HepG2 (cell line): Measurements from ENCODE around the gene TXNIP. TPM values are rescaled to one million over a fixed set of nuclear protein-coding genes. Genes with fewer than 3 reads are reported as not detected.

ENCODE experiments used
- ATF1 ChIP-seq: IDR thresholded peaks from 2 replicates; pipeline ENCODE4 v1.6.1; 2016; ENCODE audit warnings: mild to moderate bottlenecking, control low read depth
- CREBL2 ChIP-seq: sonication (generic); formaldehyde crosslinking; IDR thresholded peaks from 2 replicates; pipeline ENCODE4 v1.8.1; 2023; ENCODE audit warnings: missing genetic modification reagents, mild to moderate bottlenecking, borderline replicate concordance
- FOXA3 ChIP-seq: IDR thresholded peaks from 2 replicates; pipeline ENCODE4 v1.6.1; 2016; ENCODE audit warnings: missing genetic modification reagents, missing compliant biosample characterization
- GLI4 ChIP-seq: sonication (generic); formaldehyde crosslinking; IDR thresholded peaks from 2 replicates; pipeline ENCODE4 v1.5.1; 2020; ENCODE audit warnings: missing genetic modification reagents, mild to moderate bottlenecking, moderate library complexity, borderline replicate concordance
- IRF1 ChIP-seq: sonication (generic); formaldehyde crosslinking; IDR thresholded peaks from 2 replicates; pipeline ENCODE4 v1.4.0; 2020; ENCODE audit warnings: low read depth, mild to moderate bottlenecking, missing genetic modification reagents
- MLLT10 ChIP-seq: sonication (generic); formaldehyde crosslinking; IDR thresholded peaks from 2 replicates; pipeline ENCODE4 v1.4.0; 2020; ENCODE audit warnings: missing genetic modification reagents
- MTA1 ChIP-seq: sonication (generic); formaldehyde crosslinking; IDR thresholded peaks from 2 replicates; pipeline ENCODE4 v1.4.0; 2020; ENCODE audit warnings: missing genetic modification reagents, mild to moderate bottlenecking, borderline replicate concordance
- NFRKB ChIP-seq: fragments of 450-650 bp; IDR thresholded peaks from 2 replicates; pipeline ENCODE4 v1.6.1; 2017
- POGZ ChIP-seq: sonication (generic); formaldehyde crosslinking; IDR thresholded peaks from 2 replicates; pipeline ENCODE4 v1.4.0; 2020; ENCODE audit warnings: mild to moderate bottlenecking, missing genetic modification reagents
- RFX3 ChIP-seq: IDR thresholded peaks from 2 replicates; pipeline ENCODE4 v1.6.1; 2016; ENCODE audit warnings: missing biosample characterization, missing genetic modification reagents
- SPEN ChIP-seq: sonication (generic); formaldehyde crosslinking; IDR thresholded peaks from 2 replicates; pipeline ENCODE4 v1.5.1; 2020; ENCODE audit warnings: low read depth, mild to moderate bottlenecking, missing genetic modification reagents
- ZBTB1 ChIP-seq: sonication (generic); formaldehyde crosslinking; IDR thresholded peaks from 2 replicates; pipeline ENCODE4 v1.4.0; 2020; ENCODE audit warnings: missing genetic modification reagents, borderline replicate concordance
- ZNF260 ChIP-seq: sonication (generic); formaldehyde crosslinking; IDR thresholded peaks from 2 replicates; pipeline ENCODE4 v1.4.0; 2020; ENCODE audit warnings: missing genetic modification reagents, low read depth, mild to moderate bottlenecking, borderline replicate concordance
- ZNF563 ChIP-seq: sonication (generic); formaldehyde crosslinking; IDR thresholded peaks from 2 replicates; pipeline ENCODE4 v1.8.0; 2022; ENCODE audit warnings: mild to moderate bottlenecking, moderate library complexity, missing genetic modification reagents
- ZNF574 ChIP-seq: sonication (generic); formaldehyde crosslinking; IDR thresholded peaks from 2 replicates; pipeline ENCODE4 v1.4.0; 2020; ENCODE audit warnings: missing genetic modification reagents
- ZNF580 ChIP-seq: IDR thresholded peaks from 2 replicates; pipeline ENCODE4 v1.6.1; 2016; ENCODE audit warnings: low read depth, borderline replicate concordance
- ZNF678 ChIP-seq: sonication (generic); formaldehyde crosslinking; IDR thresholded peaks from 2 replicates; pipeline ENCODE4 v1.4.0; 2020; ENCODE audit warnings: mild to moderate bottlenecking, missing genetic modification reagents
- ZNF768 ChIP-seq: sonication (generic); formaldehyde crosslinking; IDR thresholded peaks from 2 replicates; pipeline ENCODE4 v1.4.0; 2020; ENCODE audit warnings: missing genetic modification reagents
- ZNF772 ChIP-seq: sonication (generic); formaldehyde crosslinking; IDR thresholded peaks from 2 replicates; pipeline ENCODE4 v1.5.0; 2020; ENCODE audit warnings: mild to moderate bottlenecking, missing genetic modification reagents
- polyA plus RNA-seq, 8 experiments: library from polyadenylated mRNA; depleted of rRNA in 3 of 8; stranded (reverse) in 7 of 8; unstranded in 1 of 8; fragments of >200 nt; fragmentation: Illumina TruSeq in 4 of 8; extraction: Trizol in 4 of 8; gene quantifications; 2 replicates each; pipeline versions ENCODE4 v1.2.1 to v1.2.3, GENCODE V29; 2011 to 2016; ENCODE audit warnings: low read depth in 4 of 8, missing spikeins in 1 of 8, mixed read lengths in 1 of 8; ENCODE audit not compliant: insufficient read depth in 1 of 8
- total RNA-seq, 5 experiments: library from RNA; depleted of rRNA; stranded (reverse); fragments of >200 nt; fragmentation: Illumina TruSeq; extraction: Trizol; gene quantifications; 2 replicates each; pipeline ENCODE4 v1.2.3, GENCODE V29; 2016; ENCODE audit warnings: low read depth in 1 of 5
- TF ChIP-seq, protein P1 (sequence below), 2 experiments: sonication (generic) in 1 of 2; formaldehyde crosslinking in 1 of 2; IDR thresholded peaks; 2 replicates each; pipeline versions ENCODE4 v1.4.0 to v1.6.1; 2018 to 2020; ENCODE audit warnings: missing genetic modification reagents in 2 of 2, borderline replicate concordance in 1 of 2, low read depth in 1 of 2, mild to moderate bottlenecking in 1 of 2, missing biosample characterization in 1 of 2
- TF ChIP-seq, protein P2 (sequence below): sonication (generic); formaldehyde crosslinking; IDR thresholded peaks from 2 replicates; pipeline ENCODE4 v1.8.0; 2022; ENCODE audit warnings: missing genetic modification reagents, low read depth, mild to moderate bottlenecking, borderline replicate concordance

Gene TXNIP
- total and polyA plus RNA-seq, 2 of the 13 experiments (the other 11 are each of a cell fraction or from before 2014, with no cell fraction given): 24.4 to 237 TPM

DNA sequence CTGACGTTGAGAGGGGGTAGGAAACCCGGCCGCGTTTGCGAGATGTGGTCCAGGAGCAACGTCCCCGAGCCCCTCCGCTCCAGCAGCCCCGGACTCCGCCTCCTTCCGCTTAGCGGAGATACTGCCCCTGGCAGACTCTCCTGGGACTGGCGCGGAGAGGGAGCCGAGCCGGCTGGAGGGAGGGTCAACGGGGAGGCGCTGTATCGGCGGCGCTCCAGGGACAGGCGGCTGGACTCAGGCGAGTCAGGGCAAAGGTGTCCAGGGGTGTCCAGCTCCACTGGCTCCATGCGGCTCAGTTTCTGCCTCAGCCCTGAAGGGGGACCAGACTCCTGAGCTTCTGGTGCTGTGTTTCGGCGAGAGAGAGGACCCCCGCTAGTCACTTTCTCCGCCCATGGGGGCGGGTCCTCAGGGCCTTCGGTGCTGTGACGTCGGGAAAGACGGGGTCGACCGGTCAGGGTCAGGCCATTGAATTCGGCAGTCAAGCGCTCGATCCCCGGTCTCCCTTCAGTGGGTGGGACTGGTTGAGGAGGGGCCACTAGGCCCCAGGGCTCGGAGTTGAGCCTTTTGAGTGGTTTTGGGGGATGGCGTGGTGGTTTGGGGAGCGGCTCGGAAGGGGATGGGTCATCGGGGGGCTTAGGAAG is 35.8 kb downstream of the TXNIP start (continued):
- TF ChIP-seq ZNF574 (peak; percentile 65), ZBTB1 (CRISPR knock-in tag) (no peak), FOXA3 (CRISPR knock-in tag) (peak; percentile 31), GLI4 (CRISPR knock-in tag) (no peak), SPEN (CRISPR knock-in tag) (no peak), MLLT10 (CRISPR knock-in tag) (no peak), ZNF260 (CRISPR knock-in tag) (no peak), CREBL2 (CRISPR knock-in tag) (no peak), NFRKB (no peak), ZNF772 (CRISPR knock-in tag) (no peak), ZNF768 (CRISPR knock-in tag) (peak; percentile 10; the same call in 1 of the 2 replicates), ZNF678 (CRISPR knock-in tag) (peak; percentile 57; the same call in 1 of the 2 replicates), ZNF580 (CRISPR knock-in tag) (no peak), IRF1 (CRISPR knock-in tag) (no peak), RFX3 (CRISPR knock-in tag) (no peak), ATF1 (CRISPR knock-in tag) (peak; percentile 60), MTA1 (CRISPR knock-in tag) (no peak), ZNF563 (CRISPR knock-in tag) (no peak), POGZ (CRISPR knock-in tag) (no peak; the same call in 1 of the 2 replicates)
- TF ChIP-seq, protein P1, sequence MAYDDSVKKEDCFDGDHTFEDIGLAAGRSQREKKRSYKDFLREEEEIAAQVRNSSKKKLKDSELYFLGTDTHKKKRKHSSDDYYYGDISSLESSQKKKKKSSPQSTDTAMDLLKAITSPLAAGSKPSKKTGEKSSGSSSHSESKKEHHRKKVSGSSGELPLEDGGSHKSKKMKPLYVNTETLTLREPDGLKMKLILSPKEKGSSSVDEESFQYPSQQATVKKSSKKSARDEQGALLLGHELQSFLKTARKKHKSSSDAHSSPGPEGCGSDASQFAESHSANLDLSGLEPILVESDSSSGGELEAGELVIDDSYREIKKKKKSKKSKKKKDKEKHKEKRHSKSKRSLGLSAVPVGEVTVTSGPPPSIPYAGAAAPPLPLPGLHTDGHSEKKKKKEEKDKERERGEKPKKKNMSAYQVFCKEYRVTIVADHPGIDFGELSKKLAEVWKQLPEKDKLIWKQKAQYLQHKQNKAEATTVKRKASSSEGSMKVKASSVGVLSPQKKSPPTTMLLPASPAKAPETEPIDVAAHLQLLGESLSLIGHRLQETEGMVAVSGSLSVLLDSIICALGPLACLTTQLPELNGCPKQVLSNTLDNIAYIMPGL (CRISPR knock-in tag; IDR thresholded peaks at IDR 0.05; ENCODE audit: borderline replicate concordance in 1 of 2, low read depth in 1 of 2): peak; percentile 45 to 89; a peak in 3 of 4 replicates
- TF ChIP-seq, protein P2, sequence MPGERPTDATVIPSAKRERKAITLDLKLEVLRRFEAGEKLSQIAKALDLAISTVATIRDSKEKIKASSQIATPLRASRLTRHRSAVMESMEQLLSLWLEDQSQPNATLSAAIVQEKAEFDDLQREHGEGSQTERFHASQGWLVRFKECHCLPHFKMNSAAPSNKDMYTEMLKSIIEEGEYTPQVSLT (CRISPR knock-in tag): no peak
